Fibroblast of pulmonary artery (primary cell): ENCODE results near the gene MFN2.

Experiments used
- DNase-seq: peaks from one replicate; pipeline ENCODE4 v3.0.0-alpha.2; 2010; ENCODE audit warnings: low read depth
- H3K4me3 ChIP-seq: replicated peaks from 2 replicates; pipeline ENCODE4 v1.5.1; 2011; ENCODE audit warnings: low read depth, mild to moderate bottlenecking, control low read depth, low read length, moderate library complexity
- CTCF ChIP-seq: IDR thresholded peaks from 2 replicates; pipeline ENCODE4 v1.5.1; 2011; ENCODE audit warnings: mild to moderate bottlenecking, control low read depth, low read length, inconsistent platforms; ENCODE audit errors: missing control alignments

The MFN2 gene

GRCh38 chr1:12021616-12022015 is 41.4 kb downstream of the MFN2 start:
- no peak for TF ChIP-seq CTCF
- DNase-seq, result no peak
- H3K4me3 ChIP-seq, result no peak overlapping the region

DNA sequence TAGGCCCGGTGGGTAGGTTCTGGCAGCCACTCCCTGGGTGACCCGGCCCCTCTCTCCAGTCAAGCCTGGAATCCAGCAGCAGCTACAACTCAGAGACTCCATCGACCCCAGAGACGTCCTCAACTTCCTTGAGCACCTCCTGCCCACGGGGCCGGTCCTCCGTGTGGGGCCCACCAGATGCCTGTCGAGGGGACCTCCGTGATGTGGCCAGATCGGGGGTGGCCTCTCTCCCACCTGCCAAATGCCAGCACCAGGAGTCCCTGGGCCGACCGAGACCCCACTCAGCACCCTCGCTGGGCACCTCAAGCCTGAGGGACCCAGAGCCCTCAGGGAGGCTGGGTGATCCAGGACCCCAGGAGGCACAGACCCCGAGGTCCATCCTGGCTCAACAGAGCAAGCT is 41.8 kb downstream of the MFN2 start:
- DNase-seq, result no peak
- H3K4me3 ChIP-seq, result no peak overlapping the region

GRCh38 chr1:12026586-12026985 is 46.3 kb downstream of the MFN2 start:
- no peak for TF ChIP-seq CTCF
- H3K4me3 ChIP-seq, result no peak overlapping the region
- no peak for DNase-seq

More for the DNA sequence above, 41.8 kb downstream of the MFN2 start:
- no peak for TF ChIP-seq CTCF

- H3K4me3 ChIP-seq, result no peak overlapping the region
- TF ChIP-seq CTCF, result no peak
- DNase-seq, result no peak
These were observed 48.0 kb downstream of the MFN2 start for GRCh38 chr1:12028248-12028647.

DNA sequence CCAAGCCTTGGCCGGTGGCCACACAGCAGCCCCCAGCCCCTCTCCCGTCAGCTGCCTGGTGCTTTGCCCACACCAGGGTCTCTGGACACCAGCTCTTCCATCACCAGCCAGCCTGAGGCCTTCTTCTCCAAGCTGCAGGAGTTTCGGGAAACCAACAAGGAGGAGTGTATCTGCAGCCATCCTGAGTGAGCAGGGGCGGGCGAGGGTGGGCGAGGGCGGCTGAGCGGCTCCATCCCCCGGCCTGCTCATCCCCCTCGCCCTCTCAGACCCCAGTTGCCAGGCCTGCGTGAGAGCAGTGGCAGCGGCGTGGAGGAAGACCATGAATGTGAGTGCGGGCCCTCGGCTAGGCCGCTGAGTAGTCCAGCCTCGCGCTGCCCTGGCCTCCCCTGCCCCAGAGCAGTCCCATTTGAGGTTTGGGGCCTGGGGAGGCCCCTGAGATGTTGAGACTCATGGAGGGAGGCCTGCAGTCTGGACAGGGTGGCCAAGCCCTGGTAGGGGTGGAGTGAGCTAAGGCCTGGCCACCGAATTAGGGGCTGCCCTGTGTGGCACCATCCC is 48.8 kb downstream of the MFN2 start:
- no peak overlapping the region for H3K4me3 ChIP-seq
- no peak for DNase-seq
- TF ChIP-seq CTCF, result no peak

DNA sequence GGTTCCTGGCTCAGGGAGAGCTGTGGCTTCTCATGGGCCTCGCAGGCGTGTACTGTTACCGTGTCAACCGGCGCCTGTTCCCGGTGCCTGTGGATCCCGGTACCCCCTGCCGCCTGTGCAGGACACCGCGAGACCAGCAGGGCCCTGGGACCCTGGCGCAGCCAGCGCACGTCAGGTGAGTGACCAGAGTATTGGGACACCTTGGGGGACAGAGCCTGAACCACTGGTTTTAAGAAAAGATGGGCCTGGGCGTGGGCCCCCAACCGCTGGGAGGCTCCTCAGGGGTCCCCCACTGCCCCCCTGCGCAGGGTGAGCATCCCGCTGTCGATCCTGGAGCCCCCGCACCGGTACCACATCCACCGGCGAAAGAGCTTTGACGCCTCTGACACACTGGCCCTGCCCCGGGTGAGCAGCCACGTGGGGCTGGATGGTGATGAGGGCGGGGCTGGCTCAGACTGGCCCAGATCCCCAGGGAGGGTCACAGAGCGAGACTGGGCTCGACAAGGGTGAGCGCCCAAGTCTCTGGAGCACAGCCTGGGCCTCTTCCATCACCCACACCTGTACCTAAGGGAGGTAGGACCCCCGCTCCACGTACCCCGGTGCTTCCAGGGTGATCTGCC is 49.6 kb downstream of the MFN2 start:
- TF ChIP-seq CTCF, result no peak

More for the DNA sequence above, 49.6 kb downstream of the MFN2 start:
- H3K4me3 ChIP-seq, result no peak overlapping the region
- no peak for DNase-seq
